Activated CD4-positive, CD25-positive, alpha-beta regulatory T cell (primary cell): ENCODE measurements around the gene STK32C.
"Not testable (repeated sequence)": the region's sequence is repeated elsewhere in the genome, so short reads cannot be mapped to it uniquely, and the experiment has no call there.

Experiments used
- DNase-seq, 4 experiments: peaks; one replicate each; lab custom pipeline; 2025; lab: John Stamatoyannopoulos, UW

The STK32C gene

GRCh38 chr10:132281915-132282666 lies 25.7 kb downstream of the STK32C start:
- no peak for DNase-seq

- DNase-seq, result no peak
Observed at GRCh38 chr10:132280646-132281074, 27.1 kb downstream of the STK32C start.

- no peak for DNase-seq
Observed at GRCh38 chr10:132279873-132280645, 27.7 kb downstream of the STK32C start.

GRCh38 chr10:132277311-132277741 lies 30.4 kb downstream of the STK32C start:
- no peak for DNase-seq

- no peak for DNase-seq
Observed at GRCh38 chr10:132276706-132277105, 31.0 kb downstream of the STK32C start.

GRCh38 chr10:132276179-132276675 lies 31.5 kb downstream of the STK32C start:
- no peak for DNase-seq

- DNase-seq, result no peak
Observed at GRCh38 chr10:132275426-132276178, 32.1 kb downstream of the STK32C start.

- no peak for DNase-seq
Observed at GRCh38 chr10:132274986-132275385, 32.8 kb downstream of the STK32C start.

- DNase-seq, result no peak
Observed at GRCh38 chr10:132274581-132274980, 33.2 kb downstream of the STK32C start.

- no peak for DNase-seq
Observed at GRCh38 chr10:132273966-132274365, 33.8 kb downstream of the STK32C start.

GRCh38 chr10:132273304-132273944 lies 34.3 kb downstream of the STK32C start:
- no peak for DNase-seq

GRCh38 chr10:132272231-132272971 lies 35.3 kb downstream of the STK32C start:
- no peak for DNase-seq

GRCh38 chr10:132271458-132272230 lies 36.1 kb downstream of the STK32C start:
- no peak for DNase-seq

GRCh38 chr10:132270721-132271457 lies 36.9 kb downstream of the STK32C start:
- DNase-seq, result no peak

- no peak for DNase-seq
Observed at GRCh38 chr10:132270256-132270655, 37.5 kb downstream of the STK32C start.

GRCh38 chr10:132269266-132270230 lies 38.2 kb downstream of the STK32C start:
- no peak for DNase-seq

GRCh38 chr10:132267916-132268315 lies 39.8 kb downstream of the STK32C start:
- DNase-seq, result not testable (repeated sequence)

- DNase-seq, result no peak
Observed at GRCh38 chr10:132266594-132267161, 41.1 kb downstream of the STK32C start.
